OCI-LY7 (cell line): ENCODE results near the gene FAM90A1. TPM values are rescaled to one million over a fixed set of nuclear protein-coding genes. Genes with fewer than 3 reads are reported as not detected.
"Not testable (repeated sequence)": the region's sequence is repeated elsewhere in the genome, so short reads cannot be mapped to it uniquely, and the experiment has no call there.

Source experiments
- BruUV-seq: library from RNA; stranded (reverse); fragments of 400-500 nt; replicated peaks from 2 replicates; lab custom pipeline; 2021; lab: Mats Ljungman, UMichigan
- CTCF ChIA-PET: fragments of 300-600 bp; sonication (Branson Sonifier 250); formaldehyde crosslinking; loops from one replicate; lab custom pipeline; 2022; ENCODE audit warnings: antibody characterized with exemption; ENCODE audit not compliant: unreplicated experiment; lab: Charles Lee
- POLR2A ChIA-PET: fragments of 300-600 bp; sonication (Branson Sonifier 250); formaldehyde crosslinking; loops from one replicate; lab custom pipeline; 2022; ENCODE audit warnings: antibody characterized with exemption; lab: Charles Lee
- DNase-seq: peaks from one replicate; pipeline ENCODE4 v3.0.0-alpha.2; 2015; ENCODE audit warnings: low spot score
- H2AFZ ChIP-seq: fragments of 200-600 bp; sonication (generic), shearing (Covaris generic); 2 replicates; pipeline ENCODE4 v1.6.1; 2014; ENCODE audit warnings: mild to moderate bottlenecking, antibody characterized with exemption, low read length, moderate library complexity
- H3K27ac ChIP-seq: fragments of 200-600 bp; sonication (generic); 2 replicates; pipeline ENCODE4 v1.5.1; 2014; ENCODE audit warnings: mixed run types, low read depth, mild to moderate bottlenecking, moderate library complexity, low read length, inconsistent platforms; ENCODE audit not compliant: poor library complexity, severe bottlenecking
- H3K36me3 ChIP-seq: fragments of 200-600 bp; sonication (generic); 2 replicates; pipeline ENCODE4 v1.6.1; 2014; ENCODE audit warnings: mild to moderate bottlenecking, antibody characterized with exemption, low read length, moderate library complexity, mixed read lengths; ENCODE audit not compliant: insufficient read depth
- H3K4me1 ChIP-seq: fragments of 200-600 bp; sonication (generic); 2 replicates; pipeline ENCODE4 v1.5.1; 2014; ENCODE audit warnings: mild to moderate bottlenecking, low read length; ENCODE audit not compliant: insufficient read depth, poor library complexity, severe bottlenecking
- H3K4me2 ChIP-seq: fragments of 200-600 bp; sonication (generic); 2 replicates; pipeline ENCODE4 v1.6.1; 2014; ENCODE audit warnings: mild to moderate bottlenecking, low read length
- H3K4me3 ChIP-seq: fragments of 200-600 bp; sonication (generic); 2 replicates; pipeline ENCODE4 v1.5.1; 2014; ENCODE audit warnings: mild to moderate bottlenecking, low read depth, low read length; ENCODE audit not compliant: poor library complexity, severe bottlenecking
- H3K79me2 ChIP-seq: fragments of 200-600 bp; sonication (generic); 2 replicates; pipeline ENCODE4 v1.6.1; 2016; ENCODE audit warnings: low read depth, mild to moderate bottlenecking, low read length, moderate library complexity, mixed read lengths; ENCODE audit not compliant: insufficient read depth
- H3K9me2 ChIP-seq: fragments of 200-600 bp; sonication (generic); 2 replicates; pipeline ENCODE4 v1.6.1; 2016; ENCODE audit warnings: mild to moderate bottlenecking, low read length, mixed read lengths; ENCODE audit not compliant: insufficient read depth
- H3K9me3 ChIP-seq: fragments of 200-600 bp; sonication (generic); 2 replicates; pipeline ENCODE4 v1.6.1; 2014; ENCODE audit warnings: mild to moderate bottlenecking, mixed run types, low read length, mixed read lengths
- H4K20me1 ChIP-seq: fragments of 200-600 bp; sonication (generic); 2 replicates; pipeline ENCODE4 v1.6.1; 2014; ENCODE audit warnings: mild to moderate bottlenecking, antibody characterized with exemption, low read length, moderate library complexity, mixed read lengths; ENCODE audit not compliant: insufficient read depth
- intact Hi-C: fragments of 100-400 bp; cut with micrococcal nuclease; formaldehyde crosslinking; loops from one replicate; pipeline ENCODE4 v1.10.0; 2022; ENCODE audit not compliant: unreplicated experiment
- total RNA-seq, 2 experiments: library from RNA; depleted of rRNA in 1 of 2; stranded (reverse); fragments of >200 nt in 1 of 2; shearing (Covaris generic) in 1 of 2; gene quantifications; 2 replicates each; pipeline ENCODE4 v1.2.3, GENCODE V29; 2014 to 2022

Gene FAM90A1
- total RNA-seq, 2 experiments from 2014 or later, result not detected

DNA sequence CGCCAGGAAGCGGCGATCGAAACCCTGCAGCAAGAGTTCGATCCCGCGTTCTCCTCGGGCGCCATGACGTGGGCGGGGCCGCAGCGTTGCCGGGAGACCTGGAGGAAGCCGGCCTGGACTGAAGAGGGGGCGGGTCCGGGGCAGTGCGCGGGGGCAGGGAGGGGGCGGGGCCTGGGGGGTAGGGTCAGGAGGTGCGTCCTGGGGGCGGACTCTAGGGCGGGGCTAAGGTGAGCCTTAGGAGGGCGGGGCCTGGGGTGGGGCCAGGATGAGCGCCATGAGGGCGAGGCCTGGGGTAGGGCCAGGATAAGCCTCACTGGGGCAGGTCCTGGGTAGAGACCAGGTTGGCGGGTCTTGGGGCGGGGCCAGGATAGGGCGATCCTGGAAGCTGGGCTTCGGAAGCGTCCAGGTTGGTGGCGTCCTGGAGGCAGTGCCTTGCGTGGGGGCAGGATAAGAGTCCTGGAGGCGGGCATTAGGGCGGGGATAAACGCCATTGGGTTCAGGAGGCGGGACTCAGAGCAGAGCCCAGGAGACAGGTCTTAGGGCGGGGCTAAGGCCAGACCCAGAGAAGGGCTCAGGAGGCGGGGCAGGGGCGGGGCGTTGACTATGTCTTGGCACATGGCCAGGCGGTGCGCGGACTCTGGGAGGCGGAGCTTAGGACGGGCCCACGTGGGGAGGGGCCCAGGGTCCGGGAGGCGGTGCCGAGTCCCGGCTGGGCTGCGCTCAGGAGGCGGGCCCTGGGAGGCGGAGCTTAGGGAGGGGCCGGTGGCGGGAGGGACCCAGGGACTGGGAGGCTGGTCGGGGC lies 15.7 kb upstream of the FAM90A1 start:
- H3K27ac ChIP-seq, H3K9me3 ChIP-seq, H3K79me2 ChIP-seq, BruUV-seq, H3K4me1 ChIP-seq, H3K36me3 ChIP-seq, H4K20me1 ChIP-seq, H3K9me2 ChIP-seq: not testable (repeated sequence)
- DNase-seq, result peak; percentile 92
- CTCF ChIA-PET, result interaction anchor here (0.6 kb wide), 1 partner anchor 11 kb away, joined by 5 read pairs; no protein-coding TSS in a partner anchor
- intact Hi-C loops, result loop anchor here (2.0 to 10.0 kb wide), 4 partner anchors 158 to 601 kb away; partner anchors contain the start of gene NECAP1
- peak overlapping the region; percentile 95 for H2AFZ ChIP-seq
- POLR2A ChIA-PET, result interaction anchor here (1.1 kb wide), 1 partner anchor 141 kb away, joined by 4 read pairs; no protein-coding TSS in a partner anchor
- peak overlapping the region; percentile 90 for H3K4me3 ChIP-seq
- peak overlapping the region; percentile 96 for H3K4me2 ChIP-seq

GRCh38 chr12:8242622-8242879 lies 15.1 kb upstream of the FAM90A1 start:
- H3K36me3 ChIP-seq, H3K27ac ChIP-seq, H3K9me3 ChIP-seq, DNase-seq, H4K20me1 ChIP-seq, BruUV-seq, H3K79me2 ChIP-seq, CTCF ChIA-PET, H3K9me2 ChIP-seq, POLR2A ChIA-PET, H3K4me1 ChIP-seq: not testable (repeated sequence)
- Histone ChIP-seq H2AFZ (peak overlapping the region; percentile 95), H3K4me3 (peak overlapping the region; percentile 90), H3K4me2 (peak overlapping the region; percentile 96)
- intact Hi-C loops, result loop anchor here (2.0 to 10.0 kb wide), 4 partner anchors 158 to 600 kb away; partner anchors contain the start of gene NECAP1

DNA sequence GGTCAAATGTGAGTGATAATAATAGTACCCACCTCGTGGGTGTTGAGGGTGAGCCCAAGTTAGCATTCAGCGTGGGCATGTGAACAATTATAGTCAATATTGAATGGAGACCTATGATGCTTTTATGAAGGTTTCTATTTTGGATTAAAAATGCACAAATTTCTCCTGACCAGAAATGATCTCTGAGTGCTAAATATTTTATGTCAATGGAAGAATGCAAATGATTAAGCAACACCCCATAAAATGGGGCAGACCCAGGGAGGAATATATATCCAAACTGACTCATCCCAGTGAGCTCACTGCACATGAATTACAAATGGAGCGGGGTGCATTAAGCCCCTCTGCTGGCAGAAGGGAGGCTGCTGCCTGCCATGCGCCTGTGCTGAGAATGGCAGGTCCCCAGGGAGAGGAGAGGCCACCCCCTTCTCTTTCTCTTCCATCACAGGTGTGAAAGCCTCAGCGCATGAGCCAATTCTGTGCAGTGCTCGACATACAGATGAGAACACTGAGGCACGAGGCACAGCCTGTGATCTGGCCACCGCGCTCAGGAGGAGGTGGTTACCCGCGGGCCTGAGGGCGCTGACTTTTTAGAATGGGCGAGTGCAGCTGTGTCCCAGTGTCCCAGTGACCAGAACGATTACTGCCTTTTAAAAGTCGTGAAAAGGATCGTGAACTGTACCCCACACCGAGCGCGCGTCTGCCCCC lies 14.7 kb upstream of the FAM90A1 start:
- H2AFZ ChIP-seq, result peak overlapping the region; percentile 95
- not testable (repeated sequence) for H3K9me3 ChIP-seq

GRCh38 chr12:8240340-8241114 lies 13.1 kb upstream of the FAM90A1 start:
- H3K79me2 ChIP-seq, H3K4me2 ChIP-seq, H3K27ac ChIP-seq, CTCF ChIA-PET, H2AFZ ChIP-seq, POLR2A ChIA-PET, H3K36me3 ChIP-seq, H3K4me3 ChIP-seq, H3K9me3 ChIP-seq, H3K9me2 ChIP-seq, BruUV-seq, H3K4me1 ChIP-seq, H4K20me1 ChIP-seq, DNase-seq: not testable (repeated sequence)
- intact Hi-C loops, result loop anchor here (5.0 to 10.0 kb wide), 3 partner anchors 156 to 598 kb away; partner anchors contain the start of gene NECAP1

More for the DNA sequence above, 14.7 kb upstream of the FAM90A1 start:
- Histone ChIP-seq H3K4me2 (peak overlapping the region; percentile 96), H3K4me3 (peak overlapping the region; percentile 90)
- H3K9me2 ChIP-seq, POLR2A ChIA-PET, BruUV-seq, H3K27ac ChIP-seq, H3K36me3 ChIP-seq, H3K4me1 ChIP-seq, H4K20me1 ChIP-seq, H3K79me2 ChIP-seq, CTCF ChIA-PET: not testable (repeated sequence)
- peak; percentile 65 for DNase-seq
- intact Hi-C loops, result loop anchor here (2.0 to 10.0 kb wide), 4 partner anchors 157 to 600 kb away; partner anchors contain the start of gene NECAP1

DNA sequence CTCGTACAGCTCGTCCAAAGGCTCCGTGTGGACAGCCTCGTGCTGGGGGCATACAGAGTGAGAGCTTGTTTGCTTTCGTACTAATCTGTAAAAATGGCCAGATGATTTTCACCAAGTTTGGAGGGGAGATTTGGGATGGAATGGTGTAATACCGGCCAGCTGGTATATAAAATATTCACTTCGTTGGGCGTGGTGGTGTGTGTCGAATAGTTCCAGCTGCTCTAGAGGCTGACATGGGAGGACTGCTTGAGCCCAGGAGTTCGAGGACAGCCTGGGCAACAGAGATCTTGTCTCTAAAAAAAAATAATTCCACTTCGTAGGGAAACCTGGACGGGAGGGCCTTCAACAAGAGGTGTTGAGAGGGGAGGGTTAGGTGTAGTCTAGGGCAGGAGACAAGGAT lies 9.6 kb upstream of the FAM90A1 start:
- H3K9me2 ChIP-seq, H4K20me1 ChIP-seq, H3K36me3 ChIP-seq, BruUV-seq, H3K79me2 ChIP-seq, H2AFZ ChIP-seq, POLR2A ChIA-PET, H3K27ac ChIP-seq, H3K4me1 ChIP-seq, H3K4me3 ChIP-seq, H3K4me2 ChIP-seq, DNase-seq, H3K9me3 ChIP-seq, CTCF ChIA-PET: not testable (repeated sequence)
- intact Hi-C loops, result loop anchor here (2.0 kb wide), 1 partner anchor 128 kb away; no protein-coding TSS in a partner anchor
